HG03045 (cell line): ENCODE measurements around the gene BIRC6.
"Not testable (repeated sequence)": the region's sequence is repeated elsewhere in the genome, so short reads cannot be mapped to it uniquely, and the experiment has no call there.

ENCODE experiments used
- ATAC-seq: cut with Tn5 transposase; IDR thresholded peaks from one replicate; pipeline ENCODE4 v1.9.1; 2021; ENCODE audit warnings: mild to moderate bottlenecking, moderate library complexity; ENCODE audit not compliant: unreplicated experiment

Gene BIRC6

GRCh38 chr2:32496662-32497061, 139.8 kb downstream of the BIRC6 start:
- no peak for ATAC-seq

GRCh38 chr2:32498306-32498705, 141.5 kb downstream of the BIRC6 start:
- ATAC-seq, result no peak

DNA sequence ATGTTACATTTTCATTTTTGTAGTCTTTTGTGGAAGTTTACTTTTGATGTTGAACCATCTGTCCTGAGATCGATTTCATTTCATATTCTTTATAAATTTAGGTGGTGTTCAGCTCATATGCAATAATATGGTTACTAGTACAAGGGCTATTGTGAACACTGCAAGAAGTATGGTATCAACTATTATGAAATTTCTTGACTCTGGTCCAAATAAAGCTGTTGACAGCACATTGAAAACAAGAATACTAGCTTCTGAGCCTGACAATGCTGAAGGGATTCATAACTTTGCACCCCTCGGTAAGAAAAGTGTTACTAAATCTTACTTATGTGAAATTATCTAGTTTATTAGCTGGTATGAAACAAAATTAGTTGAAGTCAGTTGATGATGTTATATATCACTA, 146.1 kb downstream of the BIRC6 start:
- ATAC-seq, result no peak

DNA sequence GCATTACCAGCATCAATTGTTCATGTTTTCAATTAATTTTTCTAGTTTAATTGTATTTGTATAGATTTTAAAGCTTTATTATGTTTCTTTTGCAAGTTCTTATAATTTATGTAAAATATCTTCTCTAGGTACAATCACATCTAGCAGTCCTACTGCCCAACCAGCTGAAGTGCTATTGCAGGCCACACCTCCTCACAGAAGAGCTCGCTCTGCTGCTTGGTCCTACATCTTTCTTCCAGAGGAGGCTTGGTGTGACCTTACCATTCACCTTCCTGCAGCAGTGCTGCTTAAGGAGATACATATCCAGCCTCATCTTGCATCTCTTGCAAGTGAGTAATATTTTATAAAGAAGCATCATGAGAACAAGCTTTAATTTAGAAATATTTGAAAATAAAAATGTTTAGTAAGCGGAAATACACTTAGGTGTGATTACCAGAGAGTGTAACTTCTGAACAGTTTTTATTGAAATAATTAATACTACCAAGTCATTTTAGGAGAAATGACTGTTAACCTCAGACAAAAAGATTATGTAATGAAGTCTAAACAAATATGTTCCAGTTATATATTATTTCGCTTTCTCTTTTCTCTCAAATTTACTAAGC, 148.2 kb downstream of the BIRC6 start:
- ATAC-seq, result no peak

DNA sequence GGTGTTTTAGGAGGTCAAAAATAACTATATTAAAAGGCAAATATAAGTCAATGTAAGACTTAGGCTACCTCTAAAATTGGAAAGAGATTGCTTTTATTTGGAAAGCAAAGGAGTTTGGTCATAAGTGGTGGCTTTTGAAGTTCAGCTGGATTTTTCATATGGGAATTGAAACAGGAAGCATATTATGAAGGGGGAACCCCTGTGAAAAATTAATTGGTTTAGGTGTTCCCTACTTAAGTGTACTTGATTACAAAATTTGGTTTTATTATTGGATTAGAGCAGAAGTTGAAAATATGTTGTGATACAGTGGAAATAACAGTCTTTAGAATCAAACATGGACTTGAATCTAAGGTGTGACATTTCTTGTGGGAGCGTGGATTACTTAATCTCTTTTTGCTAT, 149.6 kb downstream of the BIRC6 start:
- ATAC-seq, result no peak

DNA sequence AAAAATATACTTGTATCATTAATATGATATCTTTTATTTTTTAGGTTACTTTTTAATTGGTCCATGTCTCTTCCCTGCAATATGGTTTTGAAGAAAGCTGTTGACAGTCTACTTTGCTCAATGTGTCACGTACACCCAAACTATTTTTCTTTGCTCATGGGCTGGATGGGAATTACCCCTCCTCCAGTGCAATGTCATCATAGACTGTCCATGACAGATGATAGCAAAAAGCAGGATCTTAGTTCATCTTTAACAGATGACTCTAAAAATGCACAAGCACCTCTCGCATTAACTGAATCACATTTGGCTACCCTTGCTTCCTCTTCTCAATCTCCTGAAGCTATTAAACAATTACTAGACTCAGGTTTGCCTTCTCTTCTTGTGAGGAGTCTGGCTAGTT, 158.1 kb downstream of the BIRC6 start:
- ATAC-seq, result no peak

GRCh38 chr2:32516567-32516966, 159.7 kb downstream of the BIRC6 start:
- no peak for ATAC-seq

GRCh38 chr2:32522770-32523169, 165.9 kb downstream of the BIRC6 start:
- ATAC-seq, result no peak

- ATAC-seq, result no peak
These were observed 166.9 kb downstream of the BIRC6 start for GRCh38 chr2:32523686-32524085.

DNA sequence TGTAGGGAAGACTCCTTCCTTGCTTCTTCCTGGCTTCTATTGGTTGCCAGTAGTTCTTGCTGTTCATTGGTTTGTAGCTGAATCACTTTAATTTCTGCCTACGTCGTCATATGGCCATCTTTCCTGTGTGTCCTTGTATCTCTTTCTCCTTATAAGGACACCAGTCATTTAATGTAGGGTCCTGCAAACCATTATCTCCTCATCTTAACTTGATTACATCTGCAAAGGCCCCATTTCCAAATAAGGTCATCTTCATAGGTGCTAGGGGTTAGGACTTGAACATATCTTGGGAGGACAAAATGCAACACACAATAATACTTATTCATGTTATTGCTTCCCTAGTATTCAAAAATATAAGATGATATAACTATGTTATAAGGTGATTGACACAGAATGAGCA, 175.5 kb downstream of the BIRC6 start:
- no peak for ATAC-seq

- ATAC-seq, result no peak
These were observed 176.1 kb downstream of the BIRC6 start for GRCh38 chr2:32532961-32533360.

DNA sequence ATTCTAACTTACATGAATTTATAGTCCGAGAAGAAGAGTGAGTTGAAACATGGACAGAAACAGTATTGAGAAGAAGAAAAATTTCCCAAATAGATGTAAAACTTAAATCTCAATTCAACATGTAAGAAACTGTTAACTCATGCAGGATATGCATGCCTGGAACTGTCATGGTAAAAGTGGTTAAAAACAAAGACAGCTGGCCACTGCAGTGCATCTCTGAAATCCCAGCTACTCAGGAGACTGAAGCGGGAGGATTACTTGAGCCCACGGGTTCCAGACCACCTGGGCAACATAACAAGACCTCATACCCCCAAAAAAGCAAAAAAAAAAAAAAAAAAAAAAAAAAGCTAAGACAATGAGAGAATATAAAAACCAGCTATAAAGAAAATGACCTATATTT, 178.0 kb downstream of the BIRC6 start:
- ATAC-seq, result no peak

GRCh38 chr2:32538735-32539134, 181.9 kb downstream of the BIRC6 start:
- no peak for ATAC-seq

- not testable (repeated sequence) for ATAC-seq
These were observed 195.7 kb downstream of the BIRC6 start for GRCh38 chr2:32552483-32552882.

DNA sequence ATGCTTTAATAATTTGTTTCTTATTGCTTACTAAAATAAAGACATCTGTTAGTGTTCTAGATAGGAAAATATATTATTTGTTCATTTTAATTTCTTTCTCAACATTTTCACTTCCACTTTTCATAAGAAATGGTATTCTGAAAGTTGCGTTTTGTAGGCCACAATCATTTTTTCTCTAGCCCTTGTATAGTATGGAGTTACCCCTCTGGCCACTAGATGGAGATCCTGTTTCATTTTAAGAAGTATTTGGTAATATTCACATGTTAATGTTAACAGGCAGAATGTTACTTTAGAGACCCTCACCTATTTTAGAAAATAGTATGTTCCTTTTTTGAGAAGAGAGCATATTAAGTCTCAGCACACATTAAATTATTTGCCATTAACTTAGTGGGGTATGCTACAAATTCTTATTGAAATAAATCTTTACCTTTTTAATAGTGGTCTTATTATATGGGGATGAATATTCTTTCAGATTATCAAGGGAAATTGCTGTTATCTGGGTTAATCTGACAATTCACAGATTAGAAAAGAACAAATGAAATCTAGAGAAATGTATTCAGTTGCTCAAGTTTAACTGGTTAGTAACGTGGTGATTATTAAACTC, 197.1 kb downstream of the BIRC6 start:
- ATAC-seq, result no peak

DNA sequence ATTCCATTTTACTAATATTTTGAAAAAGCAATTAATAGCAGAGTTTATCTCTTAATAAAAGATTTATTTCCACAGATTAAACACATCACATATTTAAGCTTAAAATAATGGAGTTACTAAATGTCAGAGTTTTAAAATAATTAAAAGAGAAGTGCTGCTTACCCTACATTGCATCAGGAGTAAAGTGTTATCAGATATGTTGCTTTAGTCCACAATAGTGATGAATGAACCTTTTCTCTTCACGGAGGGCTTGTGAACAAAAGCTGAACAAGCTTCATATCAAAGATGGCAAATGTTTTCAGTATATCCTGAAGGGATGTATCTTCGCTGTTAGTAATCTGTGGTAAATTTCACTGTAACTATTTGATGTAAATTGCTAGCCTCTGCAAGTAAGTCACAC, 201.7 kb downstream of the BIRC6 start:
- ATAC-seq, result no peak

DNA sequence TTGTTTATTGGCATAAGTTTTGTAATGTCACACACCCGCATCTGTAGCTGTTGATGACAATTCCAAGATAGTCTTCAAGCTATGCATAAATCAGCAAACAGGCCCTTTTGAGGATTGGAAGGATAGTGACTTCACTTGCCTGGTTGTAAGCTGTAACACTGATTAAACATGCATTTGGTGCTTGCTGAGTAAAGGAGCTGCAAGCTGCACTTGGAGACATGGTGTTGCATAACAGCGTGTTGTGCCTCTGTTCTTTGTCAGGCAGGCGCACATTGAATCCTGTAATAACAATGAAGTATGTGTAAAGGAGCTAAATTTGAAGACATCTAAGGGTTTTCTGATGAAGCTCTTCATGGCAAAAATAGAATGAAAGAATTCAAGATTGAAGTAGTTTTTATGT, 202.3 kb downstream of the BIRC6 start:
- ATAC-seq, result no peak

DNA sequence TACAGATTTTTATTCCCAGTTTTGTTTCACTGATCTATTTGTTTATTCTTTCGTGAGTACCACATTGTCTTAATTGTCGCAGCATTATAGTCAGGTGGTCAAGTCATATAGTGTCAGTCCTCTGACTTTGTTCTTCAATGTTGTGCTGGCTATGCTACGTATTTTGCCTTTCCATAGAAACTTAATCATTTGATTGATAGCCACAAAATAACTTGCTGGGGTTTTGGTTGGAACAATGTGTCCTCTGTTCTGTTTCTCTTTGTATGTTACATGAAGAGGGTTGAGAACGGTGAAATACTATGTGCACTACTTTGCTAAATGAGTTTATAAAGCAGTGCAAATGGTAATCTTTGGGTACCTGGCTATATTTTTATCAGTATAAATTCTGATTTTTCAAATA, 206.1 kb downstream of the BIRC6 start:
- no peak for ATAC-seq

GRCh38 chr2:32564417-32565035, 207.7 kb downstream of the BIRC6 start:
- ATAC-seq, result no peak

- ATAC-seq, result no peak
These were observed 209.1 kb downstream of the BIRC6 start for GRCh38 chr2:32565902-32566301.

DNA sequence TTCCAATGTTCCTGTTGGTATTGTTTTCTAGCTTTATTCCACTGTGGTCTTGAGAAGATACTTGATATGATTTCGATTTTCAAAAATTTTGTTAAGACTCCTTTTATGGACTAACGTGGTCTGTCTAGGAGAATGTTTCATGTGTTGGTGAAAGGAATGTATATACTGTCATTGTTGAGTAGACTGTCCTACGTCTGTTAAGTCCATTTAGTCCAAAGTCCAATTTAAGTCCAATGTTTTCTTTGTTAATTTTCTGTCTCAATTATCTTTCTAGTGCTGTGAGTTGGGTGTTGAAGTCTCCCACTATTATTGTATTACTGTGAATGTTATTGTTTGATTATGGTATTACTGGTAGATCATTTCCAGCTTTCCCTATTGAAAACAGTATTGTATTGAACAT, 215.2 kb downstream of the BIRC6 start:
- no peak for ATAC-seq

GRCh38 chr2:32572737-32573136, 215.9 kb downstream of the BIRC6 start:
- no peak for ATAC-seq
